ENCODE measurements around the gene HIKESHI.
"Not testable (repeated sequence)": the region's sequence is repeated elsewhere in the genome, so short reads cannot be mapped to it uniquely, and the experiment has no call there.

The HIKESHI gene

GRCh38 chr11:86292912-86293616 is 9.0 kb upstream of the HIKESHI start:
- no peak for DNase-seq

GRCh38 chr11:86294026-86294425 is 8.0 kb upstream of the HIKESHI start:
- no peak for DNase-seq

GRCh38 chr11:86301742-86302091 is 323 bp upstream of the HIKESHI start:
- DNase-seq: no peak

- no peak for DNase-seq
These were observed 1.2 kb downstream of the HIKESHI start for GRCh38 chr11:86303257-86303656.

GRCh38 chr11:86308710-86309109 is 6.7 kb downstream of the HIKESHI start:
- DNase-seq: not testable (repeated sequence)

GRCh38 chr11:86313793-86314192 is 11.8 kb downstream of the HIKESHI start:
- no peak for DNase-seq

GRCh38 chr11:86314636-86315035 is 12.6 kb downstream of the HIKESHI start:
- DNase-seq: no peak

- no peak for DNase-seq
These were observed 33.2 kb downstream of the HIKESHI start for GRCh38 chr11:86335131-86335767.

- no peak for DNase-seq
These were observed 35.2 kb downstream of the HIKESHI start for GRCh38 chr11:86337227-86337626.

- no peak for DNase-seq
These were observed 39.3 kb downstream of the HIKESHI start for GRCh38 chr11:86341382-86341781.

GRCh38 chr11:86346513-86346912 is 44.5 kb downstream of the HIKESHI start:
- DNase-seq: no peak

GRCh38 chr11:86355256-86355655 is 53.2 kb downstream of the HIKESHI start:
- no peak for DNase-seq

- not testable (repeated sequence) for DNase-seq
These were observed 55.4 kb downstream of the HIKESHI start for GRCh38 chr11:86357412-86357811.

- peak in 1 of 56 donors; percentile 3 for DNase-seq
These were observed 56.7 kb downstream of the HIKESHI start for GRCh38 chr11:86358720-86359119.

GRCh38 chr11:86360775-86361395 is 58.8 kb downstream of the HIKESHI start:
- DNase-seq: no peak

GRCh38 chr11:86363424-86363823 is 61.4 kb downstream of the HIKESHI start:
- DNase-seq: no peak

GRCh38 chr11:86365546-86365945 is 63.5 kb downstream of the HIKESHI start:
- no peak for DNase-seq

- no peak for DNase-seq
These were observed 67.6 kb downstream of the HIKESHI start for GRCh38 chr11:86369668-86370067.

- no peak for DNase-seq
These were observed 68.1 kb downstream of the HIKESHI start for GRCh38 chr11:86370171-86370570.

- DNase-seq: no peak
These were observed 69.0 kb downstream of the HIKESHI start for GRCh38 chr11:86370922-86371594.

GRCh38 chr11:86372041-86372440 is 70.0 kb downstream of the HIKESHI start:
- no peak for DNase-seq

GRCh38 chr11:86372586-86372985 is 70.5 kb downstream of the HIKESHI start:
- no peak for DNase-seq

Measured in amygdala (tissue), 56 donors.